GM12875 (cell line): Measurements from ENCODE around the gene STOX2.

Experiments used
- H3K4me3 ChIP-seq: one replicate; pipeline ENCODE4 v1.5.1; 2011; ENCODE audit warnings: low read depth, low read length, control low read depth
- CTCF ChIP-seq: IDR thresholded peaks from 2 replicates; pipeline ENCODE4 v1.5.1; 2011; ENCODE audit warnings: low read depth, mild to moderate bottlenecking, control low read depth, inconsistent platforms, low read length, moderate library complexity, borderline replicate concordance; ENCODE audit not compliant: insufficient read depth

The STOX2 gene

DNA sequence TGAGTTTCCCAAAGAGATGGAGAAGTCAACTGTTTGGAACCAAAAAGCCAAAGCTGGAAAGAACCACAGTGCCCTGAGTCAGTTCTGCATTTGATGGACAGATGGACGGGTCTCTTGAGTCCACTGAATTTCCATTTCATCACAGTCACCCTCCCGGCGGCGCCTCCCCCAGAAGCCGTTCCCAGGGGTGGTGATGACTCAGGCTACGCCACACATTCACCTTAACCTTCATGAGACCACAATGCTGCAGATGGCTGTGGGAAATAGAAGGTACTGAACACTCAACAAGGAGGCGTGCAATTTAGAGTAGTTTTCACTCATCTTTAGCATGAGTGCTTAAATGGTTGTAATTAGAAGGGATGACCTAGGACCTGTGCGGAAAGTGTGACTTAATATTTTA lies 61.3 kb downstream of the STOX2 start:
- no peak for TF ChIP-seq CTCF
- no peak overlapping the region for H3K4me3 ChIP-seq

- no peak for TF ChIP-seq CTCF
- no peak overlapping the region for H3K4me3 ChIP-seq
Observed at GRCh38 chr4:183967266-183967665, 62.2 kb downstream of the STOX2 start.

- no peak for TF ChIP-seq CTCF
- no peak overlapping the region for H3K4me3 ChIP-seq
Observed at GRCh38 chr4:183968502-183968901, 63.4 kb downstream of the STOX2 start.

DNA sequence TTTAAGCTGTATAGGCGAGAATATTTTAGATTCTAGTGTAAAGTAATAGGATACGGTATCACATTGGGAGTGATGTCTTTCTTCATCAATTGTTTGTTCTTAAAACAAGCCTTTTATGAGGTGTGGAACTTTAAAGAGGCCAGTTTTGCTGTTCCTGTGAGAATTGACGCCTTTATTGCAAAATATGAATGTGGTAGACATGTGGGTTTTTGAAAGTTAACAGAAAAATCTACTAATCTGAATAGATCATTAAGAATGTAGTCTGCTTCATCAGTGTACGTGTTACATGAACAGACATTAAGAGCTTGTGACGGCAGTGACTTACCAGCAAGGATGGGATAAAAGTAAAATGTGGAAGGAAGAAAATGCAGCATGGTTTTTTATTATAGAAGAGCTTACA lies 63.8 kb downstream of the STOX2 start:
- no peak overlapping the region for H3K4me3 ChIP-seq
- no peak for TF ChIP-seq CTCF

DNA sequence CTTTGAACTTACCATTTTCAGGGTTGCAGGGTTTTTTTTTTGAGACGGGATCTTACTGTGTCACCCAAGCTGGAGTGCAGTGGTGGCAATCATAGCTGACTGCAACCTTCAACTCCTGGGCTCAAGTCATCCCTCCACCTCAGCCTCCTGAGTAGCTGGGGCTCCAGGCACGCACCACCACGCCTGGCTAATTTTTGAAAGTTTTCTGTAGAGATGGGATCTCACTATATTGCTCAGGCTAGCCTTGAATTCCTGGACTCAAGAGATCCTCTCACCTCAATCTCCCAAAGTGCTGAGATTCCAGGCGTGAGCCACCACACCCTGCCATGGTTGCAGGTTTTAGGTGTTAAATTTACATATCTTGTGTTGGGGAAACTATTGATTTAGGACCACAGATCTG lies 64.5 kb downstream of the STOX2 start:
- TF ChIP-seq CTCF: no peak
- H3K4me3 ChIP-seq: no peak overlapping the region

- TF ChIP-seq CTCF: no peak
Observed at GRCh38 chr4:183971929-183972490, 66.9 kb downstream of the STOX2 start.

DNA sequence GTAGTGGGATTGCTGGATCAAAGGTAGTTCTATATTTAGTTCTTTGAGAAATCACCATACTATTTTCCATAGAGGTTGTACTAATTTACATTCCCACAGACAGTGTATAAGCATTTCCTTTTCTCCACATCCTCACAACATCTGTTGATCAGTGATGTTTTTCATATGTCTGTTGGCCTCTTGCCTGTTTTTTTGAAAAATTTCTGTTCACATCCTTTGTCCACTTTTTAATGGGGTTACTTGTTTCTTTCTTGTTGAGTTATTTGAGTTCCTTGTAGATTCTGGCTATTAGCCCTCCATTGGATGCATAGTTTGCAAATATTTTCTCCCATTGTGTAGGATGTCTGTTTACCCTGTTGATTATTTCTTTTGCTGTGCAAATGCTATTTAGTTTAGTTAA lies 72.6 kb downstream of the STOX2 start:
- TF ChIP-seq CTCF: no peak
- H3K4me3 ChIP-seq: no peak overlapping the region

More at GRCh38 chr4:183971929-183972490, 66.9 kb downstream of the STOX2 start:
- no peak overlapping the region for H3K4me3 ChIP-seq
